GM13976 (cell line): ENCODE measurements around the gene DCLK1.

Source experiments
- DNase-seq: peaks from one replicate; pipeline ENCODE4 v3.0.0; 2012; ENCODE audit warnings: low spot score
- CTCF ChIP-seq: IDR thresholded peaks from 2 replicates; pipeline ENCODE4 v1.5.1; 2012; ENCODE audit warnings: borderline replicate concordance, mild to moderate bottlenecking; ENCODE audit not compliant: insufficient read depth; ENCODE audit errors: extremely low read depth, missing control alignments, control extremely low read depth
- in situ Hi-C: fragments of 300-500 bp; cut with MboI; formaldehyde crosslinking; loops from one replicate; pipeline ENCODE4 v1.12.0; 2022; ENCODE audit warnings: low sequenced_read_pairs, mixed read lengths, inconsistent platforms; ENCODE audit not compliant: unreplicated experiment

DCLK1 gene

GRCh38 chr13:35854286-35854685, 276.9 kb downstream of the DCLK1 start:
- in situ Hi-C loops: no loop called here
- no peak for TF ChIP-seq CTCF
- no peak for DNase-seq

GRCh38 chr13:35851881-35852280, 279.3 kb downstream of the DCLK1 start:
- no peak for DNase-seq
- in situ Hi-C loops: no loop called here
- TF ChIP-seq CTCF: no peak

- in situ Hi-C loops: no loop called here
- TF ChIP-seq CTCF: no peak
- no peak for DNase-seq
Observed at GRCh38 chr13:35851356-35851755, 279.8 kb downstream of the DCLK1 start.

GRCh38 chr13:35850569-35850968, 280.6 kb downstream of the DCLK1 start:
- in situ Hi-C loops: no loop called here
- no peak for TF ChIP-seq CTCF
- no peak for DNase-seq

GRCh38 chr13:35849256-35849644, 281.9 kb downstream of the DCLK1 start:
- no peak for TF ChIP-seq CTCF
- DNase-seq: no peak
- in situ Hi-C loops: no loop called here

- no peak for DNase-seq
- in situ Hi-C loops: no loop called here
- no peak for TF ChIP-seq CTCF
Observed at GRCh38 chr13:35848336-35849255, 282.6 kb downstream of the DCLK1 start.
